Inflammatory macrophage treated with lipopolysaccharide for 1 hour (primary cell): Measurements from ENCODE around the gene ZFR2.

Source experiments
- DNase-seq, 2 donors: peaks; one replicate each; pipeline ENCODE4 v3.0.0-alpha.2; 2020 to 2022

ZFR2 gene

GRCh38 chr19:3785451-3785937 is 83.3 kb downstream of the ZFR2 start:
- no peak for DNase-seq

- peak; percentile 67 to 90 for DNase-seq
These were observed 84.0 kb downstream of the ZFR2 start for GRCh38 chr19:3784607-3785450.

- DNase-seq, result no peak
These were observed 84.9 kb downstream of the ZFR2 start for GRCh38 chr19:3783660-3784584.

GRCh38 chr19:3782903-3783302 is 85.9 kb downstream of the ZFR2 start:
- no peak for DNase-seq

GRCh38 chr19:3782330-3782729 is 86.5 kb downstream of the ZFR2 start:
- no peak for DNase-seq

GRCh38 chr19:3781603-3782002 is 87.2 kb downstream of the ZFR2 start:
- DNase-seq, result no peak

- DNase-seq, result no peak
These were observed 88.0 kb downstream of the ZFR2 start for GRCh38 chr19:3780786-3781304.

- DNase-seq, result no peak
These were observed 89.7 kb downstream of the ZFR2 start for GRCh38 chr19:3778899-3779723.

- no peak for DNase-seq
These were observed 90.6 kb downstream of the ZFR2 start for GRCh38 chr19:3778104-3778867.

- DNase-seq, result no peak
These were observed 92.3 kb downstream of the ZFR2 start for GRCh38 chr19:3776479-3777040.

- DNase-seq, result no peak
These were observed 93.0 kb downstream of the ZFR2 start for GRCh38 chr19:3775831-3776230.

- no peak for DNase-seq
These were observed 93.5 kb downstream of the ZFR2 start for GRCh38 chr19:3775374-3775711.

- DNase-seq, result no peak
These were observed 94.0 kb downstream of the ZFR2 start for GRCh38 chr19:3774621-3775373.

- DNase-seq, result no peak
These were observed 94.9 kb downstream of the ZFR2 start for GRCh38 chr19:3773814-3774515.

- no peak for DNase-seq
These were observed 96.9 kb downstream of the ZFR2 start, which contains the start of gene RAX2 for GRCh38 chr19:3771906-3772455. TSS of gene RAX2 (minus strand) at chr19:3772228. CDS start at chr19:3771742, 486 bp downstream.

GRCh38 chr19:3771000-3771905 is 97.6 kb downstream of the ZFR2 start:
- no peak for DNase-seq

GRCh38 chr19:3770136-3770999 is 98.5 kb downstream of the ZFR2 start:
- DNase-seq, result no peak
